NCI-H446 (cell line): ENCODE measurements around the gene NTSR1.
A peak's percentile ranks its signal among the peaks of the same experiment; 100 is the strongest.

ENCODE experiments used
- DNase-seq, 2 experiments: peaks; one replicate each; lab custom pipeline; 2025; lab: John Stamatoyannopoulos, UW

NTSR1 gene

DNA sequence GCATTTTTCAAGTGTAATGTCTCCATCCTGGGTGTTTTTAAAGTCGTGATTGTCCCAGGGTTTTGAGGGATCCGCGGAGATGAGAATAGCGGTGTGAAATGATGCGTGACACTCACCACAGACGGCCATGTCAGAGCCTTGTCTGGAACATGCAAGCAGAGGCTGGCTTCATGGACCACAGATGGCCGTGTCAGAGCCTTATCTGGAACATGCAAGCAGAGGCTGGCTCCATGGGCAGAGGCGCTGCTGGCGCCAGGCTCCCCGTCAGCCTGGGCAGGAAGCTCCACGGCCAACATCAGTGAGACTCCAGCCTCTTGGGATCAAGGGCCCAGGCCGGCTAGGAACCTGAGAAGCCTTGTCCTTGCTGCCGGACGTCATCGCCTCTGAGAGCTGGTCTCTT, 80.0 kb downstream of the NTSR1 start:
- no peak for DNase-seq

- no peak for DNase-seq
Measured at GRCh38 chr20:62790075-62790474, 81.4 kb downstream of the NTSR1 start.

- DNase-seq = peak; percentile 91 to 96
Measured at GRCh38 chr20:62791301-62792181, 82.9 kb downstream of the NTSR1 start.

- DNase-seq = no peak
Measured at GRCh38 chr20:62792182-62792939, 83.7 kb downstream of the NTSR1 start.

DNA sequence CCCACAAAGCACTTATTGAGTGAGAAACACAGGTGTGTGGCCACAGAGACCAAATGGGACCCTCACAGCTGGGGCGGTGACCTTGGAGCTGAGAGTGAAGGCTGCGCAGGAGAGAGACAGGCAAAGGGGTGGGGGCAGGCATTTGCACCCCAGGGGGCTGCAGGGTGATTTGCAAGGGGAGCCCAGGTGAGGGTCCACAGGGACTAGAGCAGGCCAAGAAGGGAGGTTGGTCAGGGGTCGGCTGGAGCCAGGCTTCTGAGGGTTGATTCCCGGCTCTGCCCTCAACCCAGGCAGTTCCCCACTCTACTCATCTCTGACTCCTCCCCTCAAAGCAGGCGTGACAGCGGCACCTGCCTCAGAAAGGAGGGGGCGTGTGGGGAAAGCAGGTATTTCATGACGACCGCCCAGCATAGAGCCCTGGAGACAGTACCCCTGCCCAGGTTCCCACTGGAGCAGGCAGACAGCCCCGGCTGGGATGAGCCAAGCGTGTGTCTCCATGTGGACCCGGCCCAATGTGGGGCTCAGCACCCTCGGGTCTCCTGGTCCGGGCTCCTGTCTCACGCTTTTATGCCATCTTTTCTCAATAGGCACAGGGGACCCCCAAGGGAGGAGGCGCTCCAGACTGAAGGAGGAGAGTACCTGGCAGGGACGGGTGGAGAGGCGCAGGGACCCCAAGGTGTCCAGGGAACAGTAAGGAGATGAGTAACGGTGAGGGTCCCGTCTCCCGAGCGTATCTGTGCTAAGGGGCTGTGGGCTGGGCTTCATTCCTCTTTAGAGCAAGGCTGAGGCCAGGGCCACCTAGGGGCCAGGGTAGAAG, 84.5 kb downstream of the NTSR1 start:
- DNase-seq = no peak

DNA sequence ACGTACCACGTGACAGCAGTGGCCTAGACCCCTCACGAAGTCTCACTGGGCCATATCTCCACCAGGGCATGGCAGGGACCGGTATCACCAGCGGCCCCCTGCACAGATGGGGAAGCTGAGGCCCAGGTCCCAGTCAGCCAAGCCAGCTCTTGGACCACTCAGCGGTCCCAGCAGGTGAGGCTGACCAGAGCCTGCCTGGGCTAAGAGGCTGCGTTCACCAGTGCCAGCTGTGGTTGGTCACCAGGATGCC, 85.0 kb downstream of the NTSR1 start:
- no peak for DNase-seq

GRCh38 chr20:62794007-62794724, 85.5 kb downstream of the NTSR1 start:
- DNase-seq = peak; percentile 87 to 97

GRCh38 chr20:62795023-62795761, 86.6 kb downstream of the NTSR1 start:
- peak; percentile 69 to 89 for DNase-seq

DNA sequence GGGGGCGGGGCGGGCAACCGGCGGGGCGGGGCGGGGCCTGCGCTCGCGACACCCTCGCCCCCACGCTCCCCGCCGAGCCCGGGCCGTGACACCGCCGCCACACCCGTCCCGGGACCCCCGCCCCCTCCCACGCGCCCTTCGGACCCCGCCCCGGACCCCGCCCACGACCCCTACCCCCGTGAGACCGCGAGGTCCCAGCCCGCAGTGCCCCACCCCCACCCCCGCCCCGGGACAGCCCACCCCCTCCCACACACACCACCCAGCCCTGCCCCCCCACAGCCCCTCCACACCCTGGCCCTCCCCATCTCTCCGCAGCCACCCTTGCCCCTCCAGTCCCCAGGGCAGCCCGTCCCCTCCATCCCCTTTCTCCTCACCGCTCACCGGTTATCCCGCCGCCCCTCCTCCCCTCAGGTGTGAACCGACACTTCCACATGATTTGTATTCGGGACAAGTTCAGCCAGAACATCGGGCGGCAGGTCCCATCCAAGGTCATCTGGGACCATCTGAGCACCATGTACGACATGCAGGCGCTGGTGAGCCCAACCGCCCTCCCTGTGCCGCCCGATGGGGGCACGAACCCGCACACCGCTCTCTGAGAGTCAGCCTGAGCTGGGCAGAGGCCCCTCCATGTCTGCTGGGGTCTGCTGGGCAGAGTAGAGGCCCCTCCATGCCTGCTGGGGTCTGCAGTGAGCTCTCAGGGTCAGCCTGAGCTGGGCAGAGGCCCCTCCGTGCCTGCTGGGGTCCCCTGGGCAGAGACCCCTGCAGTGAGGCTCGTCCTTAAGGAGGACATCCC, 88.3 kb downstream of the NTSR1 start:
- no peak for DNase-seq

GRCh38 chr20:62797671-62798532, 89.3 kb downstream of the NTSR1 start:
- no peak for DNase-seq

DNA sequence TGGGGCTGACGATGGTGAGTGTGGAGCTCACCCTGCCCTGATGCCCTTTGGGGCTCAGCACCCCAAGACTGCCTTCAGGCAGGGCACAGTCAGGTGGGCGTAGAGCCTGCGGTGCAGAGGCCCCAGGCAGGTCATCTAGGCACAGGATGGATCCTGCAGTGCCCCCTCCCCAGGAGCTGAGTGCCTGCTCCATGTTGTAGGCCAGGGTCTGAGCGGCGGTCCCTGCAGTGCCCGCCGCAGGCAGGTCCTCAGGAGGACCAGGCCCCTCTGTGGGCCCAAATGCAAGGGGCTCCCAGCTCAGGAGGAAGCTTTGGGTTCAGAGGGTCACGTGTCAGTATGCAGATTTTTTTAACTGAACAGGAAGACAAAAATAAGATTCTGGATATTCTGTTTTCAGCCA, 90.4 kb downstream of the NTSR1 start:
- no peak for DNase-seq

- no peak for DNase-seq
Measured at GRCh38 chr20:62799459-62799858, 90.8 kb downstream of the NTSR1 start.

DNA sequence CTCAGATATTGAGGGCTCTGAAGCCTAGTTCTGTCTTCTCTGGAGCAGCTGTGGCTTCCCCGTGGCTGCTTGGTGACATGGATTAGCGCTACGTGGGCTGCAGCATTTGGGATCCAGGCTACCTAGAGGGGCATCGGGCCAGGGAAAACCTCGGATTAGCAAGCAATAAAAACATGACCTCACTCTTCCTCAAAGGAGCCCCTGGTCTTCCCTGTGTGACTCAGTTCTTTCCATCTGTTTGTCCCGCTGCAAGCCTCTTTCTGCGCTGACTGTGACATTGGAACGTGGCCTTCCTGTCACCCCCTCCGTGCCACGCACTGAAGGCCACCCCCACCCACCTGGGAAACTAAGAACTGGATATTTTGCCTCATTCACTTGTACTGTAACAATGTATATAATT, 91.2 kb downstream of the NTSR1 start:
- DNase-seq = no peak

DNA sequence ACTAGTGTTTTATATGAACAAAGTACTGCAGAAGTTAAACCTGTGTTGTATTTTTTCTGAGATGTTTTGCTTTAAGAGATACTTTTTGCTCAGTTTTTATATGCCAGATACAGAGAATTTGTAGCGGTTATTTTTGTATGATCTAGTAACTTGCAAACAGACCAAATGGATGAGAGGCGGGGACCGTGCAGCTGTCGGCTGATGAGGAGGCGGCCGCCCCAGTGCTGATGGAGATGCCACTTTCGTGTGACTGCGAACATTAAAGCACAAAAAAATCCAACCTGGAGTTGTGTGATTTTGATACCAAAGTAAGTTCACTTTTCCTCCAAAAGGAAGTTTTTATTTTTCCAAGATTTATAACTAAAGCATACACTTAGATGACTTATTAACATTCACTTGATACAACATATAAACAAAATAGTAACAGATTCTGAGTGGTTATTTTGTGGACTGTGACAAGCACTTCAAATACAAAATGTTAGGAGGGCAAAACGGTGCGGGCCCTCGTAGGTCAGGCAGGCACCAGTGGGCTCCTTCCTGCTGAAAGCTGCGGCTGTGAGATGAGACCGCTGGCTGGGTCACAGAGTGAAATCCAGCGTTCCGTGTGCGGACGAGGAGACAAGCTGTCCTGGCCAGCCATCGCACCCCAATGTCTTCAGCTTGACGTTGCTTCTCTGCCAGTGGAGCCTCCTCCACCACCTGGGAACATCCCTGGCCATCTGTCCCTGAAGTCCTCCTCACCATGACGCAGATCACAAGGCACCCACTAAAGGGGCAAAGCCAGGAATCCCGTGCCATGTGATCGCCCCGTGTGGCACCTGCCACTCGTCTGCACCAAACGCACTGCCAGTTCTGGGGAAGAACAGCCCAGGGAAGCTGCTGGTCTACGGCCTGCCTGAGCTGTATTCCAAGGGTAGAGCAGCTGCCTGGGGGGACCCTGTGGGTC, 92.0 kb downstream of the NTSR1 start:
- no peak for DNase-seq

DNA sequence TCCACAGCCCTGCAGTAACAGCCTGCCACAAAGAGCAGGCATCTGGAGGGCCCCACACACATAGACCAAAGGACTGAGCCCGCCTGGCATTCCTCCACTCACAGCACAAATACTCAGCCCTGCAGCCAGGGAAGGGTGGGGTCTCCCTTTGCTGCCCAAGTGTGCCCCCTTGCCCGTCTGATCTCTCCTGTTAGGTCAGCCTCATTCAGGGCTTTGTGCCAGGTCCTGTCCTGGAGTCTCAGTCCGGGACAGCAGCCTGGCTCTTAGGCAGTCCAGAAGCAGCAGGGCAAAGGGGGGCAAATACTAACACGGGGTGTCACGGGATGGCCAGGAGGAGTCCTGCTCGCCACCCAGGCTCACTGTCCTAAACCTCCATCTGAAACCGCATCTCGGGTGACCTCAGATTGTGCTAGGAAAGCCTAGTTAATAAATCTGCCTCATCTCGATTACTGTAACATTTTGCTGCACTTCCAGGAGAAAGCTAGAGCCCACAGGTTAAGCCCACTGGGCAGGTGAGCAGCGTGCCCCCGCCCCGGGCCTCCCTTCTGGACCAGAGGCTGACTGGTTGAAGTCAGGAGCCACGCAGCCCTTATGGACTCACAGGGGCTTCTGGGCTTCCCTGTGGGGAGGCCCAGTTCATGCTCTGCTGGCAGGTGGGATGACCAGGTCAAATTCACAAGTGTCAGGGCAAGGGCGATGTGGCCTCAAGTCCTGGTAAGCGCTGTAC, 92.8 kb downstream of the NTSR1 start:
- DNase-seq = no peak

DNA sequence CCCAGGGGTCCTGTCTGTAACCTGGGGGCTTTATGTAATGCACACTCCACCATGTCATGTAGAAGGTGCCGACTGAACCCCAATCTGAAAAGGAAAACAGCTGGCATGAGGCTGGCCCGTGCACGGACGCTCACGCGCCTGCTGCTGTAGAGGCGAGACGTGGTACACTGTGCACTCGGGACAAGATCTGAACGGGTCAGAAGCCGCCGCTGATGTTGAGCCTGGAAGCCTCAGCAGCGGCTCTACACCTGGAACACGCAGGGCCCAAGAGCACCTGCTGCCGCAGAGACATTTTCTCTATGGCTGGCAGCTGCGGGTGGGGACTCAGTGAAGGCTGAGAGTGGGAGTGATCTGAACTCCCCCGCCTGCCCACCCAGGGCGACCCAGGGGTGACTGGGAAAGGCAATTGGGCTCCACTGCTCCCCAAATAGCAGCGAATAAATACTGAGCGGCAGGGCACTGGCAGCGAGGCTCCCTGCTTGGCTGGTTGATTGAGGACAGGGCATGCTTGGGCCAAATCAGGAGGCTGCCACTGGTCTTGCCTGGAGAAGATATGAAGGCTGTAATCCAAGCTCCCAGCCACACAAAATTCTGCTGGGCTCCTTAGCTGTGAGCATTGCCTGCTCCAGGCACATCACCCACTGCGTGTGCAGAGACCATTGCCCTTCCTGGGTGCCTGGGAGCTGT, 93.5 kb downstream of the NTSR1 start:
- DNase-seq = no peak

DNA sequence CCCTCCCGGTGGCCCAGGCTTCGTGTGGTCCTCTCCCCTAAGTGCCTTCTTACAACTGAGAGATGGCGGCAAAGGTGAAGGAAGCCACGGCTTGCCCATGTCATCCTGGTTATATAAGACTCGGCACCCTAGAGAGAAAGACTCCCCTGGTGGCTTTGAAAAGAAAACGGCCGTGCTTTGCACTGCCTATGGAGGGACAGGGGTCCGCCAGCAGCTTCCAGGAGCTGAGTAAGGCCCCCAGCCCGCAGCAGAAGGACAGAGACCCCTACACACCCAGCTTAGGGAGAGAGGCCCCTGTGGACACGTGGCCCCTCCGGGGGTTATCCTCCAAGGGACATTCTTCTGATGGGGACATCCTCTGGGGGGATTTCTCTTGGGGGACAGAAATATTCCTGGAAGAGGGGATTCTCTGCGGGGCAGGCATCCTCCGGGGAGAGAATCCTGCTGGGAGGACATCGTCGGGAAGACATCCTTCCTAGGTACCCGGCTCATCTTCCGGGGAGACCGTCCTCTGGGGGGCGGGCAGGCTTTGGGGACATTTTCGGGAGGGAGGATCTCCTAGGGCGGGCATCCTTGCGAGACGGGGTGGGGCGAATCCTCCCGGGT, 95.5 kb downstream of the NTSR1 start:
- DNase-seq = no peak
